Activated naive CD4-positive, alpha-beta T cell (primary cell): ENCODE measurements around the gene ZNF469.
"Not testable (repeated sequence)": the region's sequence is repeated elsewhere in the genome, so short reads cannot be mapped to it uniquely, and the experiment has no call there.

Source experiments
- DNase-seq, 4 experiments: peaks; one replicate each; lab custom pipeline; 2025; lab: John Stamatoyannopoulos, UW

Gene ZNF469

DNA sequence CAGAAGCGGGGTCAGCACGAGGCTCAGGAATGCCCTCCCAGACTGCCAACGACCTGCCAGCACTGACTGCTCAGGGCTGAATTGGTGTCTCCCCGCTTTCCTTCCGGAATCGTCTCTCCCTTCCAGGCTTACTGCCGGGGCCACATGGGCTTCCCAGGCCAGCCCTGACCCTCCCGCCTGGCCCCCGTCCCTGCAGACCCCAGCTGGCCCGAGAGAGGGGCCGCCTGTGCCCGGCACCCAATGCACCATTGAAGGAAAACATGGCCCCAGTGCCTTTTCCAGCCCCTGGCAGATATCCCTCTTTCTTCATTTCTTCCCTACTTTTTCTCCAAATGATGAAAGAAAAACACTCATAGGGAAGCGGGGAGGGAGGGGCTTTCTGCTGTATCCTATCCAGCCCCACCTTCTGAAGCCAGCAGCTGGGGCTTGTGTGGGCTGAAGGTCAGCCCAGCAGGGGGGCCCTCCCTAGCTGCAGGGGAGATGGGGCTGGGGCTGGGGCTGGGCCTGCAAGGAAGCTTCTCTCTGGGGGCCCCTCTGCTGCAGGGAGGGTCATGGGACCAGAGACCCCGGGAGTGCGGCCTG is 25.9 kb downstream of the ZNF469 start:
- DNase-seq, result no peak

DNA sequence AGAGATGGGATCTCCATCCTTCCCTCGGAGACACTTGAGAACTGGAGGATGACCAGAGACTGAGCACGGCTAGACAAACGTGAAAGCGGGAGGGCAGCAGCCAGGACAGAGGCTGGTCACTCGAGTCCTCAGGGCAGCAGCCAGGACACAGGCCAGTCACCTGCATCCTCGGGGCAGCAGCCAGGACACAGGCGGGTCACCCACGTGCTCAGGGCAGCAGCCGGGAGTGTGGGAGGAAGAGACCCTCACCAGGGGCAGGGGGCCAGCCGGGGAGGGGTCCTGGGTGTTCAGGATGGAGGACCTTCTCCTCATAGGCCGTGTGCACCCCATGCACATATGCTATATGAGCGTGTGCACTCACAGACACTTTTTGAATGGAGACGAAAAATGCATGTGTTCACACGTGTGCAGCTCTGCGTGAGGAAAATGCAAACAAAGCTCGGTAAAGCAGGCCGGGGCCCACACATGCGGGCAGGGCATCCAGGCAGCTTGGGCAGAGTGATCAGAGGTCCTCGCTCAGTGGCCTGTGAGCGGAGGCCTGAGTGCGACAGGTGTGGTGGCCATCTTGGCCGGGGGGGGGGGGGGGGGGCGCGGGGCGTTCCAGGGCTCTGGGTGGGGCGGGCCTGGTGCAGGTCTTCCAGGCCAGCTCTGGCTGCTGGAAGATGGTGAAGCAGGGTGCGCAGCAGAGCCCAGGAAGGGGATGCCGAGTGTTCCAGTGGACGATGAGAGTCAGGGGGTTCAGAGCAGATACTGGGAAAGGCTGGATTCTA is 26.7 kb downstream of the ZNF469 start:
- DNase-seq, result no peak

DNA sequence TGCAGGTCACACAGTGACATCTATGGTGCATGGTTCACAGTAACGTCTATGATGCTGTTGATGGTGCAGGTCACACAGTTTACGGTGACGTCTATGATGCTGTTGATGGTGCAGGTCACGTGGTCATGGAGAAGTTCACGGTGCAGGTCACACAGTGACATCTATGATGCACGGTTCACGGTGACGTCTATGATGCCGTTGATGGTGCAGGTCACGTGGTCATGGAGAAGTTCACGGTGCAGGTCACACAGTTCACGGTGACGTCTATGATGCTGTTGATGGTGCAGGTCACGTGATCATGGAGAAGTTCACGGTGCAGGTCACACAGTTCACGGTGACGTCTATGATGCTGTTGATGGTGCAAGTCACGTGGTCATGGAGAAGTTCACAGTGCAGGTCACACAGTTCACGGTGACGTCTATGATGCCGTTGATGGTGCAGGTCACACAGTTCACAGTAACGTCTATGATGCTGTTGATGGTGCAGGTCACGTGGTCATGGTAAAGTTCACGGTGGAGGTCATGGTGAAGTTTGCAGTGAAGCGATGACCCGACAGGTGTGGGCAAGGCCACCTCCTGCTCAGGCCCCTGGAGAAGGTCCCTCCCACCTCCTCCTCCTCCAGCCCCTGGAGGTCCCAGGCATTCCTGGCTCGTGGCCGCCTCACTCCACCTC is 27.7 kb downstream of the ZNF469 start:
- not testable (repeated sequence) for DNase-seq

DNA sequence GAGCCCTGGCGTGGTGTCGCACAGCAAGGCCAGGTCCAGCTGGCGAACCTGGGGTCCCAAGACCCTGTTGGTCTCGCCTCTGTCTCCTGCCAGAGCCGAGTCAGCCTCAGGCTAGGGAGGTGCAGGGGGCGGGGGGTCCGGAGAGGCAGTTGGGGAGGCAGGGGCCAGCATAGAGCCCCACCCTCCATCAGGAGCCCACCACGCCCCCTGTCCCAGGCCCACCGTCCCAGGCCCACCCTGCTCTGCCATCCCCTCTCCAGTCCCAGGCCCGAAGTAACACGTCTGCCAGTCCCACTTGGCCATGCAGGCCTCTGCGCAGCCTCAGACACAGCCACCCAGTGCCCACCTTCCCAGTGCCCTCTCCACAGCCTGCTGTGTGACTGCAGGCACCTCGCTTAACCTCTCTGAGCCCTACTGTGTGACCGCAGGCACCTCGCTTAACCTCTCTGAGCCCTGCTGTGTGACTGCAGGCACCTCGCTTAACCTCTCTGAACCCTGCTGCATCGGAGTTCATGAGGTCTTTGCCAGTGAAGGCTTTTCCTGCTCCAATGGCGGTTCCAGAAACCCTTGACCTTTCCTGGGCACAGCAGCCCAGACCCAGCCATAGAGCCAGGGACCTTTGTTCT is 29.3 kb downstream of the ZNF469 start:
- DNase-seq, result no peak

DNA sequence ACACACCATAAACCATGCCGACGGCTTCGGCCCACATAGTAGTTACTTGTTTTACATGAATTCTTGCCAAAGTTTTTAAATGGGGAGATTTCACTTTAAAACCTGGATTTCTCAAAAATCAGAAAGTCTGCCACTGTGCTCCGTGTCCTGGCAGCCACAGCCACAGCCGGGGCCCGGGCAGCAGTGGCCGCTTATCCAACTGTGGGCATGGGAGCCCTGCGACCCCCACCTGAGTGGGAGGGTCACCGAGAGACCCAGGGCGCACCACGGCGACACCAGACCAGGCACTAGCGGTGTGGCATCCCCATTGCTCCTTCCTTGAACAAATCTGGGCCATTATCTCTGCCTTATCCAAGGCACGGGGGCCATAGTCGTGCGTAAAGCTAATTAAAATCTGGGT is 30.0 kb downstream of the ZNF469 start:
- no peak for DNase-seq

DNA sequence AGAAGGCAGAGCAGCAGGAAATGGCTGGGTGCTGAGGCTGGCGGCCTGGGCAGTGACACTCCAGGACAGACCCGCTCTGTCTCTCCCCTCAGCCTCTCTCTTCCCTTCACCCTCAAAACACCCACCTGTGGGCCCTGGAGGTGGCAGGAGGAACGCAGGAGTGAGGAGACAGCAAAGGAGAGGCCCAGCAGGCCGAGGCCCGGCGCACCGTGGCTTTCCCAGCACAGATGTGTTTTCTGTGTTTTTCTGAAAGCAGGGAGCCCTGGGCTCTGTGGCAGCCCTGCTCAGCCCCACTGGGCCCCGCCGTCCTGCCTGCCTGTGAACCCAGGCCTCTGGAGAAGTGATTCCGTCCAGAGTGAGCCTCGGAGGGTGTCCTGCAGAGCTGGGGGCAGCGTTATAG is 30.5 kb downstream of the ZNF469 start:
- DNase-seq, result no peak

DNA sequence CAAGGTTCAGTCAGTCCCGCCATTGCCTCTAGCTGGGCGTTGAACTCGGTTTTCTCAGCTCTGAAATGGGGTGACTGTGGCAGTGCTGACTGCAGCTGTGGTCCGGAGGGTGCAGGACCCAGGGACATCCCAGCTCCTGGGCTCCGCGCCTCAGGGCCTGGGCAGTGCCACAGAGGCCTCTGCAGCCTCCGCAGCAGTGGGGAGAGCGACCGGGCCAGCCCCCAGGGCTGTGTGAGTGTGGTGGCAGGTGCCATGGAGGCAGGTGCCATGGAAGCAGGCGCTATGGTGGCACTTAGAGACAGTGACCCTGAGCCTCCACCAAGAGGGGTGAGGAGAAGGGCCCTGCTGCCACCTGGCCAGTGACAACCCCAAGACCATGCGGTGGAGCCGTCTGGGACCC is 30.9 kb downstream of the ZNF469 start:
- DNase-seq, result no peak

DNA sequence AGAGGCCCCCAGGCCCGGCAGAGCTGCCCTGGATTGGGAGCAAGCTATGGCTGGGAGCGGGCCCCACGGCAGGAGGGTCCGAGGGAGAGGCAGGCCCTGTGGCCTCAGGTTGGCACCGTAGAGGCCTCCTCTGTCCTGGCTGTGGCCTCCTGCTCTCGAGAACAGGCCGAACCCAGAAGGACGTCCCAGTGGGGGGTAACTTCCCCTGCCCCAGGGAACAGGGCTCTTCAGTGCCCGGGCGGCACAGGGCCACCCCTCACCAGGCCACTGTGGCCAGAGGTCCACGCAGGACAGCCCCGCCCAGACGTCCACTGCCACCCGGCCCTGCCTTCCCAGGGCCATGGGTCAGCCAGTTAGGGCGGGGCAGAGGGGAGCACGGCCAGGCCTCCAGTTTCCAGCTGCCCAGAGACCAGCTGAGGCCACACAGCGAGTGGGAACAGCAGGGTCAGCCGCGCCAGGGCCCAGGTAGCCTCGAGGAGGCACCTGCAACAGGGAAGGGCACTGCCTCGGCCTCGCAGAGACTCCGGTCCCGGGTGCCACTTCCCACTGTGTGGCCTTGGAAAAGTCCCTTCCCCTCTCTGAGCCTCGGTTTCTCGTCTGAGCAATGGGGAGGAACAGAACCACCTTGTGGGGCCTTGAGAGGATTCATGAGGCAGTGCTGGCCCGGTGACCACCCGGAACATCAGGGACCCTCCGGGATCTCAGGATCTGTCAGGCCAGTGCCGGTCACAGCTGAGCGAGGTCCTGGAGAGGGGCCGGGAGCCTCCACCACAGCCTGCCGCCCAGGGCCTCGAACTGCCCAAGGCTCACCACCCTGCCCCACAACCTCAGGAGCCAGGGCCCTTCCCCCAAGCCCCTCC is 32.0 kb downstream of the ZNF469 start:
- no peak for DNase-seq

DNA sequence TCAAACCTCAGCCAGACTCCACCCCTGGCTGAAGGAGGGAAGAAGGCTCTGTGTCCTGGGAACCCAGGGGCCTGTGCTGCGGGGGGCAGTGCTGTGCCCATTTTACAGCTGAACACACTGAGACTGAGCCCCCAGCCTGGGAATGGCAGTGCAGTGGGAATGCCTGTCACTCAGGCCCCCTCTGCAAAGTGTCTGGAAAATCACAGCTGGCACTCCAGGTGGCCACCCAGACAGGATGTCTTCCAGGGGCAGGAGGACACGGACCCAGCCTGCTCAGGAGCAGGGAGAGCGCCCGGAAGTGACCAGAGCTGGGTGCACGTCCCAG is 32.6 kb downstream of the ZNF469 start:
- no peak for DNase-seq

DNA sequence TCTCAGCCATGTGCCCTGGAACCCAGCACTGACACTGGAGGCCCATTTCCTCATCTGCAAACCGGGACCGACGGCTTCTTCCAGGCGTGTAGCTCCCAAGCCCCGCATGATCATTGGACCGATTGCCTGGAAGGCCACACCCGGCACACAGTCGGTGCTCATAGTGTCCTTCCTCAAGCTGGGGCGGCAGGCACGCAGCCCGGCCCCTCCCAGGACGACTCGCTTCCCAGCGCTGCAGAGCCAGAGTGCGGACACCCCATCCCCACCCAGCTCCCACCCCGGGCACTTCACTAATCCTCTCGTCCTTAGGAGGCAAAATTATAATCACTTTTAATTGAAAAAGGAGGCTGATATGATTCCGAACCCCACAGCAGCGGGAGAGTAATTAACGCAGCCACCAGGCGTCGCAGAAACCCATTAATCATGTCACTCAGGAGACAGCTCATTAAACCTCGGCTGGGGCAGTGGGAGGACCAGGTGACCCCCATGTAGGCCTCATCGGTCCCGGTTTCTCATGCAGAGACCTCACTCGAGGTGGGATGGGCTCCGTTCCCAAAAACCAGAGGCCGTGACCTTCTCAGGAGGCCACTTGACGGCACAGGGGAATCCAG is 33.1 kb downstream of the ZNF469 start:
- DNase-seq, result no peak

DNA sequence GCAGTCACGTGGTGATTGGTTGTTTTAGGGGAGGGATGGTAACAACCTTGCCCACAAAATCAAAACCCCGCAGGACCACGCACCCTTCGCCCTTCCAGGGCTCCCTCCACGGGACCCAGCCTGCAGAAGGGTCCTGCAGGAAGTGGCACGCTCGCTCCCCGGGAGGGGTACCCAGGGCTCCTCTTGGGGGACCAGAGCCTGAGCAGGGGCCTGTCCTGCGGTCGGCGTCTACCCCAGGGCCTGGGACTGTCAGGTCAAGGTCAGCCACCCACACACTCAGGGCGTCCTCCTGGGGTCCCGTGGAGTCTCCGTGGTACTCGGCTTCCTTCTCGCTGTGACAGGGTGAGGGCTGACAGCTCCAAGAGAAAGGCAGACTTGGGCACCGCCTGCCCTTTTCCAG is 33.9 kb downstream of the ZNF469 start:
- DNase-seq, result no peak

DNA sequence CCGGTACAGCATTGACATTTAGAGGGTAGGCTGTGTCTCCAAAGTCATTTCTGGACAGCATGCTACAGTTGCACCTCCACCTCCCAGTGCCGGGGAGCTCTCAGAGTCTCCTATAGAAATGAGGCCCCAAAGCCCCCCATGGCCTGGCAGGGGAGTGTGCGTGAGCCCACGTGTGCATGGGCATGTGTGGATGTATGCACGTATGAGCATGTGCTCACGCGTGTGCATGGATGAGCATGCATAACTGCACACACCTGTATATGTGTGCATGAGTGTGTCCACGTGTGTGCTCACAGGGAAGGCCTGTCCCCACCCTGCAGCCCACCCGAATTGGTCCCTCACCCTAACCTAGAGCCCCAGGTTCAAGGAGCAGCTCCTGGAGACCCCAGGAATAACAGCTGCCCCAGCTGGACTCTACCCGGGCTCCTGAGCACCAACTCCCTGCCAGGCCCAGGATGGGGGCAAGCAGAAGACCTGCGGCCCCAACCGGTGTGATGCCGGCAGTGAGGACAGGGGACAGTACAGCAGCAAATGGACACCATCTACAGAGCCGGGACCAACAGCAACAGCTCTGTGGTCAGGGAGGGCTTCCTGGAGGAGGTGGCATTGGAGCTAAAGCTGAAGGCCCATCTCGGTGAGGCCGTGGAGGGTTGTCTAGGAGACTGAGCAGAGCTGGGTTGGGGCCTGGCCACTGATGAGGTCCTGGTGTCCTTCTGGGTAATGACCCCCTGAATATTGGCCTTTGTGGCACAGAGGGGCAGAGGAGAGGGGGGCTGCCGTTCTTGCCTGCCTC is 35.1 kb downstream of the ZNF469 start:
- no peak for DNase-seq

DNA sequence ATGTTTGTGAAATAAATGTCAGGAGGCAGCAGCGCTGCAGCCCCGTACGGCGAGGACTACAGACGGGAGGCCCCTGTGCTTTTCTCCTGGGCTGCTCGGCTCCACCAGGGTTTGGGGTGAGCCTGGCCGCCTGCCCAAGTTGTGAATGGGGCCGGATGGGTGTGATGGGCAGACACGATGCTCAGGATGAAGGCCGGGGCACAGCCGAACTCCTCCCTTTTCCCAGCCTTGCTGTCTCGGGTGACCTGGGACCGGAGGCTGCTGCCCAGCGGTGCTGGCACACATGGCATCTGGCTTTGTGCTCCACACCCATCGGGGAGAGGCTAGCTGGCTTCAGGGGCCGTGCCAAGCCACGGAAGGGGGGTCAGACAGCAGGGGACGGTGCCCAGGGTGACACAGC is 36.1 kb downstream of the ZNF469 start:
- no peak for DNase-seq

DNA sequence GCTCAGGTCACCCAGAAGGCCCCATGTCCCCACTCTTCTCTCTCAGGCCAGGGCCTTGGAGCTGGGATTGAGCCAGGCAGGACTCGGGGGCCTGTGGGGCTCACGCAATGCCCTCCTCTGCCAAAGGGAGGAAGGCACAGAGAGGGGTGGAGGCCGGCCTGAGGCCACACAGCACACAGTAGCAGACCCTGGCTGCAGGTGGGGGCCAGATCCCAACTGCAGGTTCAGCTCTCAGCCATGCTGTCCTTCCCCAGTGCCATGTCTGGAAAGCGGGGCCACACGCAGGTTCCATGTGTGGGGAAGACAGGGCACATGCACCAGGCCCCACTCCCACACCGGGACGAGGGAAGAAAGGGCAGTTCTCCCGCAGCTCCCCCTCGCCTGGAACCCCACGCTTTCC is 37.0 kb downstream of the ZNF469 start:
- DNase-seq, result no peak

DNA sequence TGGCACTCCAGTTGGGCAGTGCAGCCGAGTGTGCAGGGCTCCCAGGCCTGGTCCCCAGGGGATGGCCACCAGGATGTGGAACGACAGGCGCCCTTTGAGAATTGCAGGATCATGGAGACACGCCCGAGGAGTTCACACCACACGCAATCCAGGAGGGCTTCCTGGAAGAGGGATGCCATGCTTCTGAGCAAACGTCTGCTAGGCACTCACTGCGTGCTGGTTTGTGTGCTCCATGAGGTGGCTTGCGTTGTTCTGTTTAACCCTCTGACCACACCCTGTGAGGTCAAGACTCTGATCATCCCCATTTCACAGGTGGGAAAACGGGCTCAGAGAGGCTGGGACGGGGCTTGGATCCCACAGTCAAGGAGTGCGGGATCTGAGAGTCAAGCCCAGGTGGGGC is 37.7 kb downstream of the ZNF469 start:
- DNase-seq, result no peak

DNA sequence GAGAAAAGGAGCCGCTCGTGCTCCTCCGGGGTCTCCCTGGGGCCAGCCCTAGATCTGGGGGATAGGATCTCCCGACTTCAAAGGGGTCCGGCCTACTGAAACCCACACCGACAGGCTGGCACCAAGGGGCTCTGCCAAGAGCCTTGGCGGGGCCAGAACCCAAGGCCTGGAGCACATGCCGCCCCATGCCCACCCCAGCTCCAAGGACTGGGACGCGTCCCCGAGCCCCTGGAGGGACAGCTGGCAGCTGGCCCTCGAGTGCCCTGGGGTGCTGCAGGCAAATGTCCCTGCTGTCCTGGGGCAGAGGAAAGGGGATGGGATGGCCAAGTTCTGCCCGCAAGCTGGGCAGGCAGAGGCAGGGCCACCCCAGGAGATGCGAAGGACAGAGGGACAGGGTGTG is 38.5 kb downstream of the ZNF469 start:
- no peak for DNase-seq

DNA sequence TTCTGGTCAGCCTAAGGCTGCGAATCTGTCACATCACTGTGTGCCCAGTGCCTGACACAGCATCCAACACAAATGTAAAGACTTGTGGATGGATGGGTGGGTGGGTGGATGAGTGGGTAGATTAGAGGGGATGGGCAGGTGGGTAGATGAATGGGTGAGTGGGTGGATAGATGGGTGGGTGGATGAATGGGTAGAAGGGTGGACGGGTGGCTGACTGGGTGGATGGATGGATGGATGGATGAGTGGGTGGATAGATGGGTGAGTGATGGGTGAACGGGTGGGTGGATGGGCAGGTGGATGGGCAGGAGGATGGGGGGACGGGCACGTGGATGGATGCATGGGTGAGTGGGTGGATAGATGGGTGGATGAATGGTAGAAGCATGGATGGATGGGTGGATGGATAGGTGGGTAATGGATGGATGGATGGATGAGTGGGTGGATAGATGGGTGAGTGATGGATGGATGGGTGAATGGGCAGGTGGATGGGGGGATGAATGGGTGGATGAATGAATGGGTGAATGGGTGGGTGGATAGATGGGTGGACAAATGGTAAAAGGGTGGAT is 39.2 kb downstream of the ZNF469 start:
- DNase-seq, result no peak

DNA sequence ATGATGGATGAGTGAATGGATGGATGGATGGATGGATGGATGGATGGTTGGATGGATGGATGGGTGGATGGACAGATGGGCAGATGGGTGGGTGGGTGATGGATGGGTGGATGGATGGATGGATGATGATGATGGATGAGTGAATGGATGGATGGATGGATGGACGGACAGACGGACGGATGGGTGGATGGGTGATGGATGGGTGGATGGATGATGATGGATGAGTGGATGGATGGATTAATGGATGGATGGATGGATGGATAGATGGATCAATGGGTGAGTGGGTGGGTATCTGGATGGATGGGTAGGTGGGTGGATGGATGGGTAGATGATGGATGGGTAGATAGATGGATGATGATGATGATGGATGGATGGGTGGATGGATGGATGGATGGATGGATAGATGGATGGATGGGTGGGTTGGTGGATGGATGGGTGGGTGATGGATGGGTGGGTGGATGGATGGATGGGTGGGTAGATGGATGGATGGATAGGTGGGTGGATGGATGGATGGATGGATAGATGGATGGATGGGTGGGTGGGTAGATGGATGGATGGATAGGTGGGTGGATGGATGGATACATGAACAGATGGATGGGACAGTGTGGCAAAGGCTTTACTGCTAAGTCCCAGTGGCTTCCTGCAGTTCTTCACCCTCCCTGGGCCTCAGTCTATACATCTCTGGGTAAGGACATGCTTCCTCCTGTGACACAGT is 40.1 kb downstream of the ZNF469 start:
- DNase-seq, result no peak

DNA sequence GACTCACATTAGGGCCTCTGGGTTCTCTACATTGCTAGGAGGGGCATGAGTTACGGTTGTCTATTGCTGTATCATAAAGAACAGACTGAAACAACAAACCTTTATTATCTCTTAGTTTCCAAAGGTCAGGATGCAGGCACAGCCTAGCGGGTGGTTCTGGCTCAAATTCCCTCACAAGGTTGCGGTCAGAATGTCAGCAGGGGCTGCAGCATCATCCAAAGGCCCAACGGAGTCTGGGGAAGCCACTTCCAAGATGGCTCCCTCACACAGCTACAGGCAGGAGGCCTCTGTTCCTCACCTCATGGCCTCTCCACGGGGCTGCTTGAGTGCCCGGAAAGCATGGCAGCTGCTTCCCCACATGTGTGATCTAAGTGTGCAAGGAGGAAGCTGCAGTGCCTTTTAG is 40.7 kb downstream of the ZNF469 start:
- no peak for DNase-seq
